Measurements from ENCODE around the gene GAGE2A.
"Not testable (repeated sequence)": the region's sequence is repeated elsewhere in the genome, so short reads cannot be mapped to it uniquely, and the experiment has no call there.

Gene GAGE2A

DNA sequence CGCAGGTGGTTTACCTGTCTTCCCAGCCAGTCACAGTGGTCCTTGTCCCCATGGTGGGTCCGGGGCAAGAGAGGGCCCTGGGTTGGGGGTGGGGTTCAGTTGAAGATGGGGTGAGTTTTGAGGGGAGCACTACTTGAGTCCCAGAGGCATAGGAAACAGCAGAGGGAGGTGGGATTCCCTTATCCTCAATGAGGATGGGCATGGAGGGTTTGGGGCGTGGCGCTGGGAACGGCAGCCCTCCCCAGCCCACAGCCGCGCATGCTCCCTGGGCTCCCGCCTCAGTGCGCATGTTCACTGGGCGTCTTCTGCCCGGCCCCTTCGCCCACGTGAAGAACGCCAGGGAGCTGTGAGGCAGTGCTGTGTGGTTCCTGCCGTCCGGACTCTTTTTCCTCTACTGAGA is at the start of gene GAGE2A:
Gene GAGE2A (plus strand): TSS at position 301 of the 400 bp plus-strand sequence. CDS start 1,155 bp downstream, outside the sequence.
- DNase-seq = not testable (repeated sequence)

DNA sequence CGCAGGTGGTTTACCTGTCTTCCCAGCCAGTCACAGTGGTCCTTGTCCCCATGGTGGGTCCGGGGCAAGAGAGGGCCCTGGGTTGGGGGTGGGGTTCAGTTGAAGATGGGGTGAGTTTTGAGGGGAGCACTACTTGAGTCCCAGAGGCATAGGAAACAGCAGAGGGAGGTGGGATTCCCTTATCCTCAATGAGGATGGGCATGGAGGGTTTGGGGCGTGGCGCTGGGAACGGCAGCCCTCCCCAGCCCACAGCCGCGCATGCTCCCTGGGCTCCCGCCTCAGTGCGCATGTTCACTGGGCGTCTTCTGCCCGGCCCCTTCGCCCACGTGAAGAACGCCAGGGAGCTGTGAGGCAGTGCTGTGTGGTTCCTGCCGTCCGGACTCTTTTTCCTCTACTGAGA is 47.9 kb upstream of the GAGE2A start, which contains the start of gene GAGE12D:
Gene GAGE12D (plus strand): TSS at position 301 of the 400 bp plus-strand sequence. CDS start 1,155 bp downstream, outside the sequence.
- not testable (repeated sequence) for DNase-seq

GRCh38 chrX:49550989-49551388 is 38.3 kb upstream of the GAGE2A start, which contains the start of gene GAGE12E:
TSS of gene GAGE12E (plus strand) at chrX:49551289. CDS start at chrX:49552444, 1,155 bp downstream.
- DNase-seq = not testable (repeated sequence)

DNA sequence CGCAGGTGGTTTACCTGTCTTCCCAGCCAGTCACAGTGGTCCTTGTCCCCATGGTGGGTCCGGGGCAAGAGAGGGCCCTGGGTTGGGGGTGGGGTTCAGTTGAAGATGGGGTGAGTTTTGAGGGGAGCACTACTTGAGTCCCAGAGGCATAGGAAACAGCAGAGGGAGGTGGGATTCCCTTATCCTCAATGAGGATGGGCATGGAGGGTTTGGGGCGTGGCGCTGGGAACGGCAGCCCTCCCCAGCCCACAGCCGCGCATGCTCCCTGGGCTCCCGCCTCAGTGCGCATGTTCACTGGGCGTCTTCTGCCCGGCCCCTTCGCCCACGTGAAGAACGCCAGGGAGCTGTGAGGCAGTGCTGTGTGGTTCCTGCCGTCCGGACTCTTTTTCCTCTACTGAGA is 28.8 kb upstream of the GAGE2A start, which contains the start of gene GAGE12F:
Gene GAGE12F (plus strand): TSS at position 301 of the 400 bp plus-strand sequence. CDS start 1,155 bp downstream, outside the sequence.
- DNase-seq = not testable (repeated sequence)

GRCh38 chrX:49568728-49569127 is 20.6 kb upstream of the GAGE2A start:
- DNase-seq = not testable (repeated sequence)

DNA sequence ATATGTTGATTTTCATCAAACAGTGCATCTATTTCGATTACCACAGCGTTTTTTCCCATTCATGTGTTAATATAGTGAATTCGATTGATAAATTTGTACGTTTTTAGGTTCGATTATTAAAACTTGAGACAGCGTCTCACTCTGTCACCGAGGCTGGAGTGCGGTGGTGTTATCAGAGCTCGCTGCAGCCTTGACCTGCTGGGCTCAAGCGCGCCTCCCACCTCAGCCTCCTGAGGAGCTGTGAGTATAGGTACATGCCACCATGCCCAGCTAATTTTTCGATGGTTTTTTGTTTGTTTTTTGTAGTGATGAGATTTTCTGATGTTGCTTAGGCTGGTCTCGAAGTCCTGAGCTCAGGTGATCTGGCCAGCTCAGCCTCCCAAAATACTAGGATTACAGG is 20.1 kb upstream of the GAGE2A start:
- DNase-seq = not testable (repeated sequence)

DNA sequence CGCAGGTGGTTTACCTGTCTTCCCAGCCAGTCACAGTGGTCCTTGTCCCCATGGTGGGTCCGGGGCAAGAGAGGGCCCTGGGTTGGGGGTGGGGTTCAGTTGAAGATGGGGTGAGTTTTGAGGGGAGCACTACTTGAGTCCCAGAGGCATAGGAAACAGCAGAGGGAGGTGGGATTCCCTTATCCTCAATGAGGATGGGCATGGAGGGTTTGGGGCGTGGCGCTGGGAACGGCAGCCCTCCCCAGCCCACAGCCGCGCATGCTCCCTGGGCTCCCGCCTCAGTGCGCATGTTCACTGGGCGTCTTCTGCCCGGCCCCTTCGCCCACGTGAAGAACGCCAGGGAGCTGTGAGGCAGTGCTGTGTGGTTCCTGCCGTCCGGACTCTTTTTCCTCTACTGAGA is 19.2 kb upstream of the GAGE2A start, which contains the start of gene GAGE12G:
Gene GAGE12G (plus strand): TSS at position 301 of the 400 bp plus-strand sequence. CDS start 1,155 bp downstream, outside the sequence.
- DNase-seq = not testable (repeated sequence)

- DNase-seq = not testable (repeated sequence)
Measured at GRCh38 chrX:49579649-49580048, 9.6 kb upstream of the GAGE2A start, which contains the start of gene GAGE12H. TSS of gene GAGE12H (plus strand) at chrX:49579949. CDS start at chrX:49581104, 1,155 bp downstream.

GRCh38 chrX:49589769-49590478 is 628 bp downstream of the GAGE2A start:
- not testable (repeated sequence) for DNase-seq

DNA sequence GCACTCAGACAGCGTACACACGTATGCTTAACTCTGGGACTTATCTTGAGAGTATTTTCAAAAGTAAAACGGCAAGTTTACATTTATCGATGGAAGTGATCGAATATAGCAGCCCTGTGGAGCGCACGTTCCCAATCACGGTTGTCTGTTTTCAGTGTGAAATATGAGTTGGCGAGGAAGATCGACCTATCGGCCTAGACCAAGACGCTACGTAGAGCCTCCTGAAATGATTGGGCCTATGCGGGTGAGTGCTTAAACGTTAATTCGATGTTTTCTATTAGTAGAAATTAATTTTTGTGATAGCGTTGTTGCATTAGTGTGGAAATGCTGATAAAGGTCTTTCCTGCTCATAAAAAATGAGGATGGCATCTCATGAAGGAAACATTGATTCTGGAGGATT is 1.2 kb downstream of the GAGE2A start:
- DNase-seq = not testable (repeated sequence)

GRCh38 chrX:49598720-49599119 is 9.4 kb downstream of the GAGE2A start, which contains the start of gene GAGE1:
TSS of gene GAGE1 (plus strand) at chrX:49599020. CDS start at chrX:49600175, 1,155 bp downstream.
- not testable (repeated sequence) for DNase-seq

GRCh38 chrX:49610718-49611310 is 21.5 kb downstream of the GAGE2A start:
- no peak for DNase-seq

GRCh38 chrX:49618574-49618973 is 29.3 kb downstream of the GAGE2A start:
- no peak for DNase-seq

DNA sequence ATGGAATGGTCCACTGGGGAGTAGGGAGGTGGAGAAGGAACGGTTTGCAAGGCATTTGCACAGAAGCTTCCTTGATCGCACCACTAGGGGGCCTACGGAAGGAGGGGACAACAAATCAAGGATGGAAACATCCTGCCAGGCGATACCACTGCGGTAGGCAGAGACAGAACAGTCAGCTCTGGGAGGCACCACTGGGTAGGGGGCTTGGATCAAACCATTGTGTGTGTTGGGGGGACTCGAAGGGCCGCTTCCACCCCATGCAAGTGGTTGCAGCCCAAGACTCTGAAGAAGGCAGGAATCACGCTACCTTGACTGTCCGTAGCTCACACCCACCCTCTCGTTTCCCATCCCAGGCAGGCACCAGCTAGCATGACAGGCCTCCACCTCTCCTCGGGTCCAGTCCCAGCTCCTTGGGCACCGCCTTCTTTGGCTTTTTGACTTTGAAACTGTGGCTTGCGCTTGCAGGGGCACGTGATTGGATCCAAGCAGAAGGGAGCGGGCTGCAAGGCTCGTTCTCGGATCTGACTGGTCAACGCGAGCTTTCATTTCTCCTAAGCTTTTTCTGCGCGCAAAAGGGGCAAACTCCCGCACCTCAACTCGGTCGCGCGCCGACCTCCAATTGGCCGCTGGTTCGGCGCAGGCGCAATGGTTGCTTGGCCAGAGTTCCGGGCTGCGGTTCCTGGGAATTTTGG is 37.9 kb downstream of the GAGE2A start:
- peak in 1 of 2 experiments; percentile 28 for DNase-seq

DNA sequence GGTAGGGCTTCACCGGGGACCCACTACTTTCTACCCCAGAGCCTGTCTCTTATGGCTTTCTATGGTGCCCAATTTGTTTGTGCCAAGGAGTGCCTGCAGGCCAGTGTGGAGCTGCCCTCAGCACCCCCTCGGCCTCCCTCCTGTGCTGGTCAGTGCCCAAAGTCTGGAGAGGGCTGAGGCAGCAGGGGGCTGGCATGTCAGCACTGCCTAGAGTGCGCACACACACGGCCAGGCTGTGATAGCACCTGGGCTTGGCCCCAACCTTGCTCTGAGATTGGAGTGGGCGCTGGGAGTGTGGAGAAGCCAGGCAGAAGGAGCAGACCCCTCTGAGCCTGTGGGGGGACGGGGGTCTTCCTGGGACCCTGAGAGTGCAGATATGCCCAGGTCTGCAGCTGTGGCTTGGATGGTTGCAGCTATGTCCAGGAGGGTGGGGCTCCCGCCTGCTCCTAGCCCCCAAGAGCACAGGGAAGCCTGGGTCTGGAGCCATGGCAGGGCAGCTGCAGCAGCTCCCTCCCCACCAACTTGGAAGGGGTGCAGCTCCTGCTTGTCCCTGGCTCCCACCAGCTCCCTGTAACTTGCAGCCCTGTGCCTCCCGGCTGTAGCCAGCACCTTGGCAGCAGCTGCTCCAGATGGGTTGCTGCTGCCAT is 55.8 kb downstream of the GAGE2A start:
- no peak for DNase-seq
